ENCODE results near the gene UCN2.

- TF ChIP-seq CTCF (conservative IDR thresholded peaks at IDR 0.05; ENCODE audit: low read depth, low read length) (no peak), RAD21 (IDR thresholded peaks at IDR 0.05; ENCODE audit: low read length) (no peak), MXI1 (IDR thresholded peaks at IDR 0.05; ENCODE audit: borderline replicate concordance, low read depth, low read length) (no peak), CHD1 (IDR thresholded peaks at IDR 0.05; ENCODE audit: low read depth, low read length) (no peak), CEBPB (IDR thresholded peaks at IDR 0.05; ENCODE audit: low read depth, low read length) (no peak), POLR2A (IDR thresholded peaks at IDR 0.05; ENCODE audit: low read depth, low read length) (no peak), MAZ (IDR thresholded peaks at IDR 0.05; ENCODE audit: borderline replicate concordance, low read depth, low read length) (no peak), SMC3 (IDR thresholded peaks at IDR 0.05; ENCODE audit: low read depth, low read length) (no peak)
- TF ChIP-seq, protein P1, sequence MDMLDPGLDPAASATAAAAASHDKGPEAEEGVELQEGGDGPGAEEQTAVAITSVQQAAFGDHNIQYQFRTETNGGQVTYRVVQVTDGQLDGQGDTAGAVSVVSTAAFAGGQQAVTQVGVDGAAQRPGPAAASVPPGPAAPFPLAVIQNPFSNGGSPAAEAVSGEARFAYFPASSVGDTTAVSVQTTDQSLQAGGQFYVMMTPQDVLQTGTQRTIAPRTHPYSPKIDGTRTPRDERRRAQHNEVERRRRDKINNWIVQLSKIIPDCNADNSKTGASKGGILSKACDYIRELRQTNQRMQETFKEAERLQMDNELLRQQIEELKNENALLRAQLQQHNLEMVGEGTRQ (IDR thresholded peaks at IDR 0.05; ENCODE audit: low read depth, low read length), result no peak
Observed at GRCh38 chr3:48528754-48529153, 34.8 kb downstream of the UCN2 start.
